ENCODE results near the gene TCFL5.

The TCFL5 gene

DNA sequence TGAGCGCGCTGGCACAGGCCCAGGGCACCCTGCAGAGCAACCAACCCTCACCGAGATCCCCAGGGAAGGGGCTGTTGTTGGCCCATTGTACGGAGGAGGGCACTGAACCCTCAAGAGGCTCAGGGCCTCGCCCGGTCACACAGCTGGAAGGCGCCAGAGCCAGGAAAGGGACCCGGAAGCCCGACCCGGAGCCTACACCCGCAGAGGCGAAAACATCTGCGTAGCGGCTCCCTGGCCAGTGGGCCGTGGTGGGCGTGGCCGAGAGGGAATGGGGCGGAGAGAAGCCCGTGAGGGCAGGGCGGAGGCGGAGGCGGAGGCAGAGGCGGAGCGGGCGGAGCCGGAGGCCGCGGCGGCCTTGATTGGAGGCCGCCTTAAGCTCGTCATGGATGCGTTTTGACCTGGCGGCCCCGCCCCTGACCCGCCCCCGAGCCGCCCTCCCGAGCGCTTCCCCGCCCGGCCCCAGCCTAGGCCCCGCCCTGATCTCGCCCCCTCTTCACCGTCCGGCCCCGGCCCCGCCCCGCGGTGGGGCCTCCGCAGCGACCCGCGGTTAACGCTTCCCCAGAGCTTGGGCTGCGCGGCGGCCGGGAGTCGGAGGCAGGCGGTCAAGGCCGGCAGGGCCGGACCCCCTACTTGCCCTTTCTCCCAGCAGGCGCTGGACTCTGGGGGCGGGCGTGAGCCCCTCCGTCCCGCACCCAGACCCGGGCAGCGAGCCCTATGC lies 67.5 kb downstream of the TCFL5 start:
- DNase-seq = peak; percentile 73

DNA sequence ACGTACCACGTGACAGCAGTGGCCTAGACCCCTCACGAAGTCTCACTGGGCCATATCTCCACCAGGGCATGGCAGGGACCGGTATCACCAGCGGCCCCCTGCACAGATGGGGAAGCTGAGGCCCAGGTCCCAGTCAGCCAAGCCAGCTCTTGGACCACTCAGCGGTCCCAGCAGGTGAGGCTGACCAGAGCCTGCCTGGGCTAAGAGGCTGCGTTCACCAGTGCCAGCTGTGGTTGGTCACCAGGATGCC lies 67.9 kb downstream of the TCFL5 start:
- DNase-seq = no peak

DNA sequence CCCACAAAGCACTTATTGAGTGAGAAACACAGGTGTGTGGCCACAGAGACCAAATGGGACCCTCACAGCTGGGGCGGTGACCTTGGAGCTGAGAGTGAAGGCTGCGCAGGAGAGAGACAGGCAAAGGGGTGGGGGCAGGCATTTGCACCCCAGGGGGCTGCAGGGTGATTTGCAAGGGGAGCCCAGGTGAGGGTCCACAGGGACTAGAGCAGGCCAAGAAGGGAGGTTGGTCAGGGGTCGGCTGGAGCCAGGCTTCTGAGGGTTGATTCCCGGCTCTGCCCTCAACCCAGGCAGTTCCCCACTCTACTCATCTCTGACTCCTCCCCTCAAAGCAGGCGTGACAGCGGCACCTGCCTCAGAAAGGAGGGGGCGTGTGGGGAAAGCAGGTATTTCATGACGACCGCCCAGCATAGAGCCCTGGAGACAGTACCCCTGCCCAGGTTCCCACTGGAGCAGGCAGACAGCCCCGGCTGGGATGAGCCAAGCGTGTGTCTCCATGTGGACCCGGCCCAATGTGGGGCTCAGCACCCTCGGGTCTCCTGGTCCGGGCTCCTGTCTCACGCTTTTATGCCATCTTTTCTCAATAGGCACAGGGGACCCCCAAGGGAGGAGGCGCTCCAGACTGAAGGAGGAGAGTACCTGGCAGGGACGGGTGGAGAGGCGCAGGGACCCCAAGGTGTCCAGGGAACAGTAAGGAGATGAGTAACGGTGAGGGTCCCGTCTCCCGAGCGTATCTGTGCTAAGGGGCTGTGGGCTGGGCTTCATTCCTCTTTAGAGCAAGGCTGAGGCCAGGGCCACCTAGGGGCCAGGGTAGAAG lies 68.5 kb downstream of the TCFL5 start:
- DNase-seq = no peak

DNA sequence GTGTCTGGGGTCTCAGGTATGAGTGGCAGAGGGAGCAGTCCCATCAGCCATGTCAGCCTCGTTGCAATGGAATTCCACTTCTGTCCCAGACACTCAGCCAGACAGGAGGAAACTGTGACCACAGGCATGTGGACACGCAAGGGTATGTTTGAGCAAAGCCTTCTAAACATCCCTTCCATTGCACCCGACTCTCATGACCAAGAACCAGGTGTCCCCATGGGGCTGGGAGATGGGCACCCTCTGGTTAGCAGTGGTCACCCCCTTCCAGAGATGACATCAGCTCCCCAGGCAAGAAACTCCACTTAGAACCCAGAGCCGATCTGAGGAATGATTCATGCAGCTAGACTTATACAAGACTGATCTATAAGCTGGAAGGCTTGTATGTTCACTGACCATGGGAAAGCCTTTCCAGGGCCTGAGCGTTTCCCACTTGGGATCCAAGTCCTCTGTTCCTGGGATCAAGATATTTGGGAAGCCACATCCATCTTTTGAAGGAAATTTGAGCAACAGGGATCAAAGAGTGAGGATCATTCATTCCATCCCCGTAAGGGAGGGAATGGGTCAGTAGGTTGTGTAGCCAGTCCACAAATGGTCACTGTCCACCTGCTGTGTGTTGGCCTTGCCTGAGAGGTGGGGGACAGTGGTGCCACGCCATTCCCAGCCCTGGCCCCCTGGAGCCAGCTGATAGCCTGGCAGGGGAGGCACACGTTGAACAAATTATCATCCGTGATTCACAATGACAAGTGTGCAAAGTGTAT lies 69.3 kb downstream of the TCFL5 start:
- DNase-seq = no peak

DNA sequence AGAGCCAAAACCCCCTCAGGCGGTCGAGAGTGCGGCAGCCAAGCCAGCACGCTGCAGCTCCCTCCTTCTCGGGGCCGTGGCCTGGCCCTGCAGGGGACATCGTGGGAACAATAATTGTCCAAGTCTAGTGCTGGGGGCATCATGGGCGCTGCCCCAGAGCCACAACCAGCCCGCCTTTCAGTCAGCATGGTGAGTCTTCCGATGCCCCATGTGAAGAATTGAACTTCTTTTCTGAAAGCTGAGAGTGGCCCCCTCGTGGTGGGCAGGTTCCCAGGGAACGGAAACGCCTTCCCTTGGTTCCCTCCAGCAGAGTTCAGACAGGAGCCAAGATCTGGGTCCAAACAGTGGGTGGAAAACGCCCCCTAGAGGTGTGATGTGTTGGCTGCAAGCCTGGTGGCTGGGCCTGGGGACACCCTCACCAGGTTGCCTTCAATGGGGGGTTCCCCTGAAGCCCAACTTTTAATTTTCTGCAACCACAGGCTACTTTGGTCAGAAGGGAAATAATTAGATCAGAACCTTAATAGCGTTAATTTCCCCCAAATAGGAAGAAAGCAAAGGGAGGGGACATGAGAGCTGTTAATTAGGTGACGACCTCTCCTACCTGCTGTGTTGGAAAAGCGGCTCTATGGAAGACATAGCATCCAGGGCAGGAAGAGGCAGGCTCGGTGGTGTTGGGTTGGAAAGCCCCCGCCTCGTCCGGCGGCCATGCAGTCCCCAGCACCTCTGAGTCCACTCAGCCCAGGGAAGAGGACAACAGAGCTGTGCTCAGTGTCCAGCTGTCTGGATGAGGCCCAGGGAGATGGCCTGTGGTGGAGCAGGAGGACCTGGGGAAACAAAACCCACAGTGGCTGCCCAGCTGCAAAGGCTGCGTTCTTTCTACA lies 70.1 kb downstream of the TCFL5 start:
- DNase-seq = peak; percentile 80

Measured in NCI-H2029 treated with DMSO at 0.1 percent for 48 hours (cell line).